Transverse colon (tissue), 4 donors: ENCODE data around the gene LATS2.

Experiments
- EP300 ChIP-seq: sonication (generic); formaldehyde crosslinking; IDR thresholded peaks from one replicate; pipeline ENCODE4 v1.6.1; 2017; ENCODE audit warnings: antibody characterized with exemption, low read depth
- POLR2A ChIP-seq: fragments of 450-650 bp; IDR thresholded peaks from one replicate; pipeline ENCODE4 v1.6.1; 2016; ENCODE audit warnings: antibody characterized with exemption, mild to moderate bottlenecking, moderate library complexity
- POLR2AphosphoS5 ChIP-seq, 3 donors: sonication (generic); formaldehyde crosslinking; IDR thresholded peaks; one replicate each; pipeline ENCODE4 v1.6.1; 2016; ENCODE audit warnings: antibody characterized with exemption in 3 of 3
- TF ChIP-seq, protein P1 (sequence below), 5 experiments: fragments of 200-600 bp in 3 of 5; fragments of 450-650 bp in 2 of 5; sonication (generic) in 3 of 5; IDR thresholded peaks; 1 replicate in 2 of 5; 2 replicates in 3 of 5; pipeline ENCODE4 v1.5.1; 2016 to 2017; ENCODE audit warnings: antibody characterized with exemption in 5 of 5, inconsistent platforms in 3 of 5, mild to moderate bottlenecking in 2 of 5, moderate library complexity in 1 of 5

DNA sequence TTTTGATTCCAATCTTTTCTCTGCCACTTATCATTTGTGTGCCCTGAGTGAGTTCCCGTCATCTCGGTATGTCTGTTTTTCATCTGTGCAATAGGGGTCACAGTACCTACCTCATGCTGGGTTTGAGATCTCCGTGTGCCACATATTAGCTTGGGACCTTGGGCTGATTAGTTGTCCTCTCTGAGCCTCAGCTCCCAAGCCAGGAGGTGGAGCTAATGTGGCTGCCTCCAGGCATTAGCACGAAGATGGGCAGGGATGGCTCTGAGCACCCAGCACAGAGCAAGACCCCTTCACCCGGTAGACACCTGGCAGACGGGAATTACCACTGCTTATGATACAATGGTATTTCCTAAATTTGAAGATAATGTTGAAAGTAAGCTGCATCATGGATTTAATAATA is 123.1 kb downstream of the LATS2 start:
- TF ChIP-seq, protein P1, sequence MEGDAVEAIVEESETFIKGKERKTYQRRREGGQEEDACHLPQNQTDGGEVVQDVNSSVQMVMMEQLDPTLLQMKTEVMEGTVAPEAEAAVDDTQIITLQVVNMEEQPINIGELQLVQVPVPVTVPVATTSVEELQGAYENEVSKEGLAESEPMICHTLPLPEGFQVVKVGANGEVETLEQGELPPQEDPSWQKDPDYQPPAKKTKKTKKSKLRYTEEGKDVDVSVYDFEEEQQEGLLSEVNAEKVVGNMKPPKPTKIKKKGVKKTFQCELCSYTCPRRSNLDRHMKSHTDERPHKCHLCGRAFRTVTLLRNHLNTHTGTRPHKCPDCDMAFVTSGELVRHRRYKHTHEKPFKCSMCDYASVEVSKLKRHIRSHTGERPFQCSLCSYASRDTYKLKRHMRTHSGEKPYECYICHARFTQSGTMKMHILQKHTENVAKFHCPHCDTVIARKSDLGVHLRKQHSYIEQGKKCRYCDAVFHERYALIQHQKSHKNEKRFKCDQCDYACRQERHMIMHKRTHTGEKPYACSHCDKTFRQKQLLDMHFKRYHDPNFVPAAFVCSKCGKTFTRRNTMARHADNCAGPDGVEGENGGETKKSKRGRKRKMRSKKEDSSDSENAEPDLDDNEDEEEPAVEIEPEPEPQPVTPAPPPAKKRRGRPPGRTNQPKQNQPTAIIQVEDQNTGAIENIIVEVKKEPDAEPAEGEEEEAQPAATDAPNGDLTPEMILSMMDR (IDR thresholded peaks at IDR 0.05) = no peak
- TF ChIP-seq POLR2AphosphoS5 (IDR thresholded peaks at IDR 0.05) (no peak), POLR2A (no peak), EP300 (no peak)
